ENCODE results near the gene LMF1.

Gene LMF1

GRCh38 chr16:922051-922450, 48.7 kb downstream of the LMF1 start:
- TF ChIP-seq SIN3A (IDR thresholded peaks at IDR 0.05; ENCODE audit: borderline replicate concordance, insufficient read depth, low read length) (no peak), FOXP2 (optimal IDR thresholded peaks at IDR 0.05; ENCODE audit: borderline replicate concordance, extremely low read depth, extremely low read length, insufficient read depth) (no peak), REST (IDR thresholded peaks at IDR 0.05; ENCODE audit: insufficient read depth in 1 of 2, low read depth in 2 of 2, low read length in 2 of 2) (no peak), TAF1 (IDR thresholded peaks at IDR 0.05; ENCODE audit: borderline replicate concordance, insufficient read depth, low read length) (no peak), POLR2AphosphoS5 (IDR thresholded peaks at IDR 0.05; ENCODE audit: low read depth, low read length) (no peak)

GRCh38 chr16:921321-921905, 49.4 kb downstream of the LMF1 start:
- TF ChIP-seq TAF1 (IDR thresholded peaks at IDR 0.05; ENCODE audit: borderline replicate concordance, insufficient read depth, low read length) (no peak), SIN3A (IDR thresholded peaks at IDR 0.05; ENCODE audit: borderline replicate concordance, insufficient read depth, low read length) (no peak), POLR2AphosphoS5 (IDR thresholded peaks at IDR 0.05; ENCODE audit: low read depth, low read length) (no peak), REST (IDR thresholded peaks at IDR 0.05; ENCODE audit: insufficient read depth in 1 of 2, low read depth in 2 of 2, low read length in 2 of 2) (no peak)

- TF ChIP-seq REST (IDR thresholded peaks at IDR 0.05; ENCODE audit: insufficient read depth in 1 of 2, low read depth in 2 of 2, low read length in 2 of 2) (no peak), SIN3A (IDR thresholded peaks at IDR 0.05; ENCODE audit: borderline replicate concordance, insufficient read depth, low read length) (no peak), POLR2AphosphoS5 (IDR thresholded peaks at IDR 0.05; ENCODE audit: low read depth, low read length) (no peak), TAF1 (IDR thresholded peaks at IDR 0.05; ENCODE audit: borderline replicate concordance, insufficient read depth, low read length) (no peak), FOXP2 (optimal IDR thresholded peaks at IDR 0.05; ENCODE audit: borderline replicate concordance, extremely low read depth, extremely low read length, insufficient read depth) (no peak)
These were observed 50.1 kb downstream of the LMF1 start for GRCh38 chr16:920717-921116.

GRCh38 chr16:920051-920681, 50.6 kb downstream of the LMF1 start:
- TF ChIP-seq SIN3A (IDR thresholded peaks at IDR 0.05; ENCODE audit: borderline replicate concordance, insufficient read depth, low read length) (no peak), FOXP2 (optimal IDR thresholded peaks at IDR 0.05; ENCODE audit: borderline replicate concordance, extremely low read depth, extremely low read length, insufficient read depth) (no peak), POLR2AphosphoS5 (IDR thresholded peaks at IDR 0.05; ENCODE audit: low read depth, low read length) (no peak), REST (IDR thresholded peaks at IDR 0.05; ENCODE audit: insufficient read depth in 1 of 2, low read depth in 2 of 2, low read length in 2 of 2) (no peak), TAF1 (IDR thresholded peaks at IDR 0.05; ENCODE audit: borderline replicate concordance, insufficient read depth, low read length) (no peak)

Data from PFSK-1 (cell line).